HUES64 (cell line): ENCODE results near the gene COA4.

Experiments used
- H3K27ac ChIP-seq: 2 replicates; pipeline ENCODE4 v1.7.0; 2013; ENCODE audit warnings: low read depth, low read length, inconsistent platforms
- H3K27me3 ChIP-seq: 2 replicates; pipeline ENCODE4 v1.6.1; 2013; ENCODE audit warnings: mild to moderate bottlenecking, low read length; ENCODE audit not compliant: insufficient read depth
- H3K36me3 ChIP-seq: 2 replicates; pipeline ENCODE4 v1.6.1; 2013; ENCODE audit warnings: mild to moderate bottlenecking, low read length; ENCODE audit not compliant: insufficient read depth
- H3K4me1 ChIP-seq: 2 replicates; pipeline ENCODE4 v1.6.1; 2013; ENCODE audit warnings: mild to moderate bottlenecking, low read length, moderate library complexity; ENCODE audit not compliant: insufficient read depth
- H3K4me3 ChIP-seq: 2 replicates; pipeline ENCODE4 v1.5.1; 2013; ENCODE audit warnings: mild to moderate bottlenecking, low read length, moderate library complexity
- H3K9ac ChIP-seq: 2 replicates; pipeline ENCODE4 v1.6.1; 2013; ENCODE audit warnings: mild to moderate bottlenecking, low read depth, low read length
- H3K9me3 ChIP-seq: 2 replicates; pipeline ENCODE4 v1.6.1; 2013; ENCODE audit warnings: low read depth, low read length; ENCODE audit not compliant: insufficient read depth
- WGBS: fragments of 150-250, 120-280 bp; methylation state at CpG from one replicate; pipeline ENCODE4 v1.1.7; 2013; ENCODE audit warnings: missing lambda C conversion rate; 5-methylcytosine and 5-hydroxymethylcytosine counted together

The COA4 gene

DNA sequence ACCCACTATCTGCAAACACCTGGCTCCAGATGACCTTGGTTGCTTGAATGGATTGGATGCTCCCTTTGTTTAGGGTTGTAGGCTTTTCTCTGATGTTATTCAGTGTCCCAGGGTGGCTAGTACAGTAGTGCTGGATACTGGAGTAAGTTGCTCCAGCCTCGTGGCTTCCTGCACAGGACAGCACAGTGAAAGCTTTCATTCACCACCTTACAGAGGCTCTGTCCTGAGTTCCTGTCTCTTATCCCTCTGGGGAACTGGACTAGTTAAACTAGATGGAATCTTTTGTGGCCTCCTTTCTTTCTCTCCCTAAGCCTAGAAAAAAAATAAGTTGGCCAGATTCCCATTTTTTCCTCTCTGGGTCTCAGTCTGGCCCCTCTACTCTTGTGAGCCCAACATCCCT lies 46.4 kb downstream of the COA4 start:
- Histone ChIP-seq H3K36me3 (peaks cover 28% of the 10 kb centered on the region), H3K27me3 (no peaks in the 10 kb centered on the region)
- 75% methylated on average over 1 of the region's 1 CpG for WGBS

More for the DNA sequence above, 46.4 kb downstream of the COA4 start:
- no peak overlapping the region for H3K4me3 ChIP-seq
- H3K9ac ChIP-seq = no peak overlapping the region
- H3K9me3 ChIP-seq = no peaks in the 10 kb centered on the region
- H3K4me1 ChIP-seq = no peaks in the 10 kb centered on the region
- H3K27ac ChIP-seq = no peak overlapping the region
